IPS-NIHi11 (cell line): ENCODE results near the gene EFS.

Experiments used
- DNase-seq: peaks from one replicate; pipeline ENCODE4 v3.0.0; 2012; ENCODE audit warnings: mixed read lengths, low spot score

Gene EFS

DNA sequence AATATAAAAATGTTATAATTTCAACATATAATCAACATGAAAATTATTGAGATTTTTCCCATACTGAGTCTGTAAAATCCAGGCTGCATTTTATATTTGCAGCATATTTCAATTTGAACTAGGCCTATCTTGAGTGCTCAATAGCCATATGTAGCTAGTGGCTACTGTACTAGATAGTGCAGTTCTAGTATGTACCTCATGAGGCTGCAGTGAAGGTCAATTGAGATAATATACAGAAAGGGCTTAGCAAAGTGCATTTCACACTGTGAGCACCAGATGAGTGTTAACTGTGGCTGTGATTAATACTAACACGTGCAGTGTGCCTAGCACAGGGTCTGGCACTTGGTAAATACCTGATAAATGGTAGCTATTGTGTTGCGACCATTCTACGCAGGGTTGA lies 6.9 kb downstream of the EFS start:
- no peak for DNase-seq

DNA sequence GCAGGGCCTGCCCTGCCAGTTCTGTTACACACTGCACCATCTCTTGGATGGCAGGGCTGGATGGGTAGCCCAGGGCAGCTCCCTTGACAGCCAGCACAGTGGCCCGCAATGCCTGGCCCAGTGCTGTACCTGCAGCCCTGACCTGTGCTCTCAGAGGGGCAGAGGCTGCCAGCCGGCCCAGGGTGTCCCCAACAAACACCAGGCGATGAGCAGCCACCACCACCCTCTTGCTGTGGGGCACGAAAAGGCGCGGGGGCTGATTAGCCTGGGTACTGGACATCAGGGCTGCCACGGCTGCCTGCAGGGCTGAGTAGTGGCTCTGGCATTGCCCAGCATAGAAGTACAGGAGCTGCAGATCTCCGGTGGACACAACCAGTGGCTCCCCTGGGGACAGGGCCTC lies 7.7 kb downstream of the EFS start:
- no peak for DNase-seq

DNA sequence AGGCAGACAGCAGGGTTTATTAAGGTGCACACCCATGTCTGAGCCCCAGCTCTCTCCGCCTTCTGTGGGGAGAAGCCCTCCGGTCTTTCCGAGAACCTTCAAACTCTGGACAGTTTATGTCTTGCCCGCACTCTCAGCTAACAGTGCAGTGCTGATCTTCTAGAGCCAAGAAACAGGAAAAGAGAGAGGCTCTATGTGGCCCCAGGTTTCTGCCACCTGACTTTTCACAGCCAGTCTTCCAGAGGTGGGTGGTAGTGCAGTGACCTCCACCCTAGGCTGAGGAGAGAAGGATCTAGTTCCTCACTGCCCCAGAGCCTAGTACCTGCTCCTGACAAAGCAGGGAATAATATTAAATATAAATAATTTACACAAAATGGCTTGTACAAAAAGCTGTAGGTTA lies 8.3 kb downstream of the EFS start:
- DNase-seq: no peak

DNA sequence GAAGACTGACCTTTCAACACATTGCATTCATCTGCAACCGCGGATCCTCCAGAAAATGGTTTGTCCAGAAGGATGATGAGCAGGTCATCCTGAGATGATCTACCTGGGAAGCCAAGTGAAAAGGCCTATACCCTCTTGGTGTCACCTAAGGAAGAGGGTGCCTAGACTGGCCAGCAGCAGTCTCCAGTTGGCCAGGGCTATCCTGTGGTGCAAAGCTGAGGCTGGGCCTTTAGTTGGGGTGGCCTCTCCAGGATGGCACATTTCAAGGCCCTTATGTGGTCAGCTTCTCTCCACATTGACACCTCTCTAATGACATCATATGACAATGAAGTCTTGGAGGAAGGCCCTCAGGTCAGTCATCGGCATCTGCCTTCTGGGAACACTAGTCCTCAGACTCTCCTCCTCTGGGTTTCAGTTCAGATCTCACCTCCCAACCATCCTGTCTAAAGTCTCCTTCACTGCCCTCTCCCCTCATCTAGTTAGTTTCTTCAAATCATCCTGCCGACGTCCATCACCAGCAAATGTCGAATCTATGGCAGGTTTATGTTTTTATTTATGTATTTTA lies 9.0 kb downstream of the EFS start:
- DNase-seq: no peak

DNA sequence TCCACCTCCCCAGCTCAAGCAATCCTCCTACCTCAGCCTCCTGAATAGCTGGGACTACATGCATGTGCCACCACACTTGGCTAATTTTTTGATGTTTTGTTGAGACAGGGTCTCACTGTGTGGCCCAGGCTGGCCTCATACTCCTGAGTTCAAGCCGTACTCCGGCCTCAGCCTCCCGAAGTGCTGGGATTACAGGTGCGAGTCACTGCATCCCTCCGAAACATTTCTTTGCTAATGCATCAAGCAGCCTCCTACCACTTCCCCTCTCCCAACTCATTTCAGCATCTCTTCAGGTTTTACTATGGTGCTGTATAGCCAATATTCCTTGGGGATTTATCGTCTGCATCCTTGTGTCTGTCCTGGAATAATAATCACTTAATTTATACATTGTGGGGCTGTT lies 10.0 kb downstream of the EFS start:
- no peak for DNase-seq

DNA sequence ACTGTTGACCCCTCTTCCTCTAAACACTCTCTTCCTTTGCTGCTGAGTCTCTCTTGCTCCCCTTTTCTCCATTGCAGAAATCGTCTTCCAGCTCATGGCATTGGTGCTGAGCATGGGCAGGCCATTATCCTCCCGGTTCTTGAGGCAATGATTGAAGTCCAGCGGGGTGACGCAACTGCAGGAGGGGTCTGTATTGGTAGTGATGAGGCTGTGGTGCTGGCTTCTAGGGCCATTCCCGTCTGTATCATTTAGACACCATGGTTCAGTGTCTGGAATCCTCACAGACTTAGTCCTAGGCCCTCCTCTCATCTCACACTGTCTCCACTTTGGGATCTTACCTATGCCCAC lies 11.6 kb downstream of the EFS start:
- no peak for DNase-seq

DNA sequence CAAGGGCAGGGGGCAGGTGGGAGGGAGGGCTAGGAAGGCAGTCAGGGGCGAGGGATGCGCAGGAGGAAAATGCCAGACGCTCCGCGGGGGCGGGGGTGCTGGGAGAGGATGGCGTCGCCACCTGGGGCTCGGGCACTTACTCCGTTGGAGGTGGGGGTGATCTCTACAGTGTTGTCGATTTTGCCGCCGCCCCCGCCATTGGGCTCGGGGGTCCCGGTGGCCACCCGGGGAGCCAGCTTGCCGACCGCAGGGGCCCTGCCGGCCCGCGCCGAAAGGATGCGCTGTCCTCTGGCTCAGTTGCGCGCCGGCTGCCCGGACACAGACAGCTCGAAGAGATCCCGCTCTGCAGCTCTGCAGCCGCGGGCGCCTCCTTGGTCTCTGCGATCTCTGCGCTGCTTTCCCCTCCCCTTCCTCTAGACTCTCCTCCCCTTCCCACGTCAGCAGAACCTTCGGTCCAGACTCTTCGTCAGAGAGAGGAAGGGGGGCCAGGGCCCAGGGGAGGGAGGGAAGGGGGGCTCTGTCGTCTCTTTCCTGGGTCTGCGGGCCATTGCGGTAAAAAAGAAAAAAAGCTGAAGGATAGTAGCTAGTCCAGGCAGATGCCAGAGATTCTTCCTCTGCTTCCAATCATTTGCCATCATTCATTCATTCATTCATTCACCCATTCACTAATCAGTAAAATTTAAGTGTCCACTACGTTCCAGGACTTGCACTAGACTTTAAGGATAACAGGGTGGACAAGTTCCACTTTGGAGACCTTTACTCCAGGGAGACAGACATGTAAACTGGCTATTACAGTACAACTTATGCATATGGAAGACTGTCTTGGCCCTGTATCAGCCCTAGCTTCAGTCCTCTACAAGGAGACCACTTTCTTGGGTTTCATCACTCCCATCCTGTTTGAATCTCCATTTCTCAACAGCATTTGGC lies 12.2 kb downstream of the EFS start, which contains the start of gene SLC22A17:
Gene SLC22A17 (minus strand): TSS at position 382 of the 927 bp plus-strand sequence.
- DNase-seq: peak; percentile 90

DNA sequence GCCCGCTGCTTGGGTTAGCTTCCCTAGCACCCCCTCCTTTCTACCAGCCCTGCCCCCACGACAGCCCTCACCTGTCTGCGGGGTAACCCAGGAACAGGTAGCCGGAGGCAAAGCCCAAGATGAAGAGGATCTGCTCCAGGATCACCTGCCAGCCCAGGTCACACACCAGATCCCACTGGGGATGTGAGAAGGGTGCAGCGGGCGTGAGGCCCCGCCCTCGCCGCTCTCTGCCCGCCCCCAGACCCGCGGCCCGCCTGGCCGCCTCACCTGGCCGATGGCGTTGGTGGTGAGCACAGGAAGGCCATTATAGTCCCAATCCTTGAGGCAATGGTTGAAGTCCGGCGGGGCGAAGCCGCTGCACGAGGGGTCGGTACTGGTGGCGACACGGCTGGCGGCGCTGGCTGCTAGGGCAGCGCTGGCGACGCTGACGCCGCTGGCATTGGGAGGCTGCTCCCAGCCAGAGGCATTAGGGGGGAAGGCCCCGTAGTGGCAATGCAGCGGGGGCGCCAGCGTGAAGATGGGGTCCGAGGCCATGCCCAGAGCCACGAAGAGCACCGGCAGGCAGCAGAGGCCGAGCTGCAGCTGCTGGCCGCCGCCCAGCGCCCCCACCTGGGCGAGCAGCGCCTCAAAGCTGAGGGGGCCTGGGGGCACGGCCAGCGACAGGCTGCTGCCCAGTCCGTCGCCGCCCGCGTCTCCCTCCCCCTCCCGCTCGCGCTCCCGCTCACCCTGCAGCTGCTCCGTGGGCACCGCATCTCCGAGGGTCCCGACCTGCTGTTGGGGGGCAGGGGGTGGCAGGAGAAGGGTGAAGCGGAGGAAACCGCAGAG lies 13.1 kb downstream of the EFS start:
- peak; percentile 86 for DNase-seq

DNA sequence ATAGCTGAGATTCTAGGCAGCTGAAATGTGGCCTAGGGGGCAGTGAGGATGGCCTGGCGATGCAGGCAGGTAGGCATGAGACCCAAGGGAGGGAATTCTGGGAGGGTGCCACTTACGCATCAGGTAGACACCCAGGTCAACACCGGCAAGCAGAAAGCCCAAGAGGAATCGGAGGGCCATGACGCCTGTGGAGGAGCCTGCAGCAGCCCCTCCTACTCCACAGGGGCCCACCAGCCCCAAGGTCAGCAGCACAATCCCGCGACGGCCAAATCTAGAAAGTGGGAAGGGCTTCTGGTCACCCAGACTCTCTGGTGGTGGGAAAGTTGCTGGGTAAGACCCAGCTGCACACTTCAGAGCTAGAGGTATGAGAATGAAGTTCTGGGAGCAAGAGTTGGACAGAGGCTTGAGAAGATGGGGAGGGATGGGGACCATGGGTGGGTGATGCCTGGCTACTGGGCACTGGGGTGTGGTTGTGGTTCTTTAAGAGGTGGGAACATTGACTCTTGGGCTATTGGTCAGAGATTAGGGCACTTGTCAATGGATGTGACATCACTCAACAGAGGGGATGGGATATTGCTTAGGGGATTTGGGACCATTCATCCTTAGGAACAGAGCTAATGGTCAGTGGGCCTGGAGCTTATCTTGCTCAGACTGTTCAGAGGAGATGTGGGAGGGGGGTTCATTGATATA lies 15.7 kb downstream of the EFS start:
- no peak for DNase-seq

DNA sequence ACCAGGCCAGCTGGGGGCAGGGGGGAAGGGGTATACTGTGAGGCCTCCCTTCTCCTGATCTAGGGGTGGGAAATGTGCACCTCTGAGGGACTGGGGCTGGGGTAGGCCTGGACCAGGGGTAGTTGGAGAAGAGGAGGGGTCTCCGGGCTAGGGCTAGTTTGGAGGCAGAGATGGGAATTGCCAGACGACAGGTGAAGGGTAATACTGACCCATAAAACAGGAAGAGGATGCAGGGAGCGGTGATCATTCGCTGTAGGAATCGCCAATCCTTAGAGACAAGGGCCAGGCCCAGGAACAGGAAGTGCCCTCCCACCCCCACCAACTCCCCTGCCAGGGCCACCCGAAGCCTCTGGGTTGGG lies 16.7 kb downstream of the EFS start:
- no peak for DNase-seq

DNA sequence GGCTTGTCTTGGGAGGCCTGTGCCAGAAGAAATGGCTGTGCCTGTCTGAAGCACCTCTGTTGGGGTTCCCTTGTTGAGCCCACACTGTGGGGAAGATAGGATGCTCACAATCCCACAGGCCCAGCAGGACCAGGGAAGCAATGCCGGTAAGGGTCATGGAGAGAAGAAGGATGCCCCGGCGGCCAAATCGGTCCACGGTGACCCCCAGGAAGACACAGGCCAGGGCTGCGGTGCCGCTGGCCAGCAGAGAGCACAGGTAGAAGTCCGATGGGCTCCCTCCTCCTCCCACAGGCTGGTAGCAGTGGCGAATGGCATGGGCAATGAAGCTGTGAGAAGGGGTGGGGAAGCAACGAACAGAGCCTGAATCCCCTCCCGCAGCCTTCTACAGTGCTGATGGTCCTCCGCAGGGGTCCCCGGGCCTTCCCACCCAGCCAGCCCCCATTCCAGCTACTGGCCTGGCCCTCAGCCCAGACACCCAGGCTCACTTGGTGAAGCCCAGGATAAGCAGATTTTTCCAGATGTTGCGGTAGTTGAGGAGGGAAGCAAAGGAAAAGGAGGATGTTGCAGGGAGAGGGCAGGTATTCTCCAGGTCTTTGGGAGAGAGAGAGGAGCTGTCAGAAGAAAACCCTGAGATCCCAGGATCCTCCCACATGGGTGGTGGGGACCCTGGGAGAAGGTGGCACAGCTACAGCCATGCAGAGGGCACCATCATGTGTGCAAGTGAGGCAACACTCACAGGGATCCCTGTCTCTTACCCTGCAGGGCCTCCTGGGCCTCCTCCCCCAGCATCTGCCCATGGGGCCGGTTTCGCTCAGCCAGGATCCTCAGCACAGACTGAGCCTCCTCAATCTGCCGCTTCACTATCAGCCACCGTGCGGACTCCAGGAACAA lies 17.3 kb downstream of the EFS start:
- no peak for DNase-seq

DNA sequence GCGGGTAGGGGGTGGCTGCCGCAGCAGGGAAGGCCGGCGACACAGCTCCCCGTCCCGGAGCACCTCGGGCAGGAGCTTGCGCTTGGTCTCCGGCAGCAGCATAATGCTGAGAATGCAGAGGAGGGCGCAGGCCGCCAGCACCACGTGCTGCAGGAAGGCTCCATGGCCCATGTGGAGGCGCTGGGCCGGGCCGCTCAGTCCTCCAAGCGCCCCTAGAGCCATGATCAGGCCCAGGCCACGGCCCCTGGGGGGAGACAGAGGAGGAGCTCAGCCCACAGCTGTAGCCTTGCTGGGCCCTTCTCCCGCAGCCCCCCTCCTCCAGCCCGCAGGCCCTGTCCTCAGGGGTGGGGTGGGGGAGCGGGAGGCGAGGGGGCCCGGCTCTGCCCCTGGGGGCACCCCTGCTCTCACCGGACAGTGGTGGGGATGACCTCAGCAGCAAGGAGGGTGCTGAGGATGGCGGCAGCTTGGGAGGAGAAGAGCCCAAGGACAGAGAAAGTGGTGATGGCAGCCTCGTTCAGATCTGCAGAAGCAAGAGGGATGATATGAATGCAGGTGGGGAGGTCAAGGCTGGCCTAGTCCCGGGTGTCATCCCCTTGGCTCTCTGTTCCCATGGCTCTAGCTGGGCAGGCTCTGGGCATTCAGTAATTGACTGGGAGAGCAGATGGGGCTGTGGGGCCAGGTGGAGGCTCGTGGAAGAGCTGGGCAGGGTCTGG lies 18.1 kb downstream of the EFS start:
- no peak for DNase-seq

DNA sequence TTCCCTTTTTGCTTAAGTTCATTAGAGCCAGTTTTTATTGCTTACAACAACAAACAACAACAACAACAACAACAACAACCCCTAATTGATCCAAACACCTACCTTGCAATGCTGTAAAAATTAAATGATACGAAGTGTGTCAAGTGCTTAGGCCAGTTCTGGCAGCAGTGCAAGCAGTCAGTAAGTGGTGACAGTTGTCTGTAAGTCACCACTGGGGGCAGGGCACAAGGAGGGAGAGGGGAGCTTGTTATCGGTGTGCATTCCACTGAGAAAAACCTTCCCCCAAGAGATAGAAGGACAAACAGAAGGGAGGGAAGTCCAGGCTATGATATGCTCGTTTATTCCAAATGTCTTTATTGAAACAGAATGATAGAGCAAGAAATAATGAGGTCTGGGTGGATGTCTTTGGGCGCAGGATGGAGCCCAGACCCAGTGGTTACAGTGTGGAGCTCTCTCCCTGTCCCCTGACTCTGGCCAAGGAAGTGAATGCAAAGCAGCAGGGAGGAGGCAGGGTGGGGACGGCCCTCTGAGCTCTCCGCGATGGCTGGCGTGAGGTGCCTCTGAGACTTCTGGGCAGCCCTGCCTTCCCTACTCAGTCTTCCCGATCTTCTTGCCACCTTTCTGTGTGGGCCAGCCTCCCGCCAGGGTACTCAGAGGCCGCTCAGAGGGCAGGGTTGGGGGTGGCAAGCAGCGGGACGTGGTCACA lies 18.8 kb downstream of the EFS start:
- DNase-seq: no peak

DNA sequence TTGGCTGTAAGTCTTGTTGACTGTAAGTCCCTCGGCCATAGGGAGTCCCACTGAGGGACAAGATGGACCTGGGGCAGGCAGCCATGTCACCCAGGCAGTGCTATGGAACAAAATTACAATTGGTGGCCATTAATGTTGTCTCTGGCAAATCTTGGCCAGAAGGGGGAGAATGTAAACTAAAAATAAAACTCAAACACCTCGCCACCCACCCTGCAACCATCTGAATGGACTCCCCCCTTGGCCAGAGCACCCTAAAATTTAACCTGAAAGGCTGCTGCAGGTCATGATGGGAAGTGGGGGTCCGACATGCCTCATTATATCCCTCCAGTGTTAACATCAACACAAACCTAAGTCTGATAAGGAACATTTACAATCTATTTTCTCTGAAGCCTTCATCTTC lies 20.5 kb downstream of the EFS start:
- no peak for DNase-seq

DNA sequence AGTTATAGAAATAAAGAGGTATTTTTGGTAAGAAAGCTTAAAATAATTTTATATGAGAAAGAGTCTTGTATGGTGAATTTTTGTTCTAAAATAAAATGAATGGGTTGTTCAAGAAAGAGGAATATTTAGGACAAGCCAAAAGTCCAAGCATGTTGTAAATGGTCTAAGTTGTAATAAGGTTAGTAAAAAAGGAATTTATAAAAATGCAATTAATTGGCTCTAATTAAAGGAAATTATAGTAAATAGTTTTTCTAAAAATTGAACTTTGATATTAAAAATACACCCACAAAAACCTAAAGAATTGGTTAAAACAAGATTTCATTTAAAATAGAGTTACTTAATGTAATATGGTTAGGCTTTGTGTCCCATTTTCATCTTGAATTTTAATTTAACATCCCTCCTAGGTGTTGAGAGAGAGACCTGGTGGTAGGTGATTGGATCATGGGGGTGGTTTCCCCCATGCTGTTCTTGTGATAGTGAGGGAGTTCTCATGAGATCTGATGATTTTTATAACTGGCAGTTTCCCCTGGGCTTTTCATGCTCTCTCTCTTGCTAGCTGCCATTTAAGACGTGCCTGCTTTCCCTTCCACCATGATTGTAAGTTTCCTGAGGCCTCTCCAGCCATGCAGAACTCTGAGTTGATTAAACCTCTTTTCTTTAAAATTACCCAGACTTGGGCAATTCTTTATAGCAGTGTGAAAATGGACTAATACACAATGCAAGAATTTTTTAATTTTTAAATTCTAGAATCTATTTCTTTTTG lies 25.3 kb downstream of the EFS start:
- no peak for DNase-seq

DNA sequence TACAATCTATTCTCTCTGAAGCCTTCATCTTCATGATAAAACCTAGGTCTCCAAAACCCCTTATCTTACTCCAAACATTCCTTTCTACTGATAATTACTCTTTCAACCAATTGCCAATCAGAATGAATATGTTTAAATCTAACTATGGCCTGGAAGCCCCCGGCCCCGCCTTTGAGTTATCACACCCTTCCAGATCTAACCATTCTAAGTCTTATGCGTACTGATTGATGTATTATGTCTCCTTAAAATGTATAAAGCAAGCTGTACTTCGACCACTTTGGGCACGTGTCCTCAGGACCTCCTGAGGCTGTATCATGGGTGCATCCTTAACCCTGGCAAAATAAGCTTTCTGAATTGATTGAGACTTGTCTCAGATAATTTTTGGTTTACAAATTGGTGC lies 29.3 kb downstream of the EFS start:
- DNase-seq: no peak

DNA sequence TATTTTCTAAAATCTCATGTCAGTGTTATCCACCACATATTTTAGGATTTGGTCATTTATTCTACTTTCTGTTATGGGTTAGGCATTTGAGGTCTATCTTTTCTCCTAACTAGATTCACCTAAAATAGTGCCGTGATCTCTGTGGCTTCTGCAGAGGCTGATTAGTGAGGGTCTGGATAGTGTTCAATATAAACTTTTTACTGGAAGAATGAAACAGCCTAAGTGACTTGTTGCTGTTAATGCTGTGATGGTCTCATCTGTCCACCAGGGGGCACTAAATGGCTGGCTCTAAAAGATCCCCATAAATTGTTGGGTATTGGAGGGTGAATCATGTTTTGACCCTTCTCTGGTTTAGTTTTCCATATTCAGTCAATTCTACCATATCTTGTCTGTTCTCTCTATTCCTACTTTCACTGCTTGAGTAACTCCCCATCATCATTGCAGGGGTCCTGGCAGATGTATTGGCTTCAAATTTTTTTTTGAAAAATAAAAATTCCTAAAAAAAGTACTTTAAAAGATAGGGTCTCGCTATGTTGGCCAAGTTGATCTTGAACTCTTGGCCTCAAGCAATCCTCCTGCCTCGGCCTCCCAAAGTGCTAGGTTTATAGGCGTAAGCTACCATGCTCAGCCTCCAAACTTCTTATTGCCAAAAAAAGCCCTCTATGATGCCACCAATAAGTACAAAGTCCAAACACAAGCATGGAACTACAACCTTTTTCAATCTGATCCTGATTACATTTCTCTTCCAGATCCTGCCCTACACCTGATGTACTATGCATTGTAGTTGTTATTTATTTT lies 36.8 kb downstream of the EFS start:
- DNase-seq: peak; percentile 81
